Raji (cell line): ENCODE measurements around the gene ZNF598.

Experiments used
- POLR2A ChIP-seq: IDR thresholded peaks from 2 replicates; pipeline ENCODE4 v1.6.1; 2011; ENCODE audit warnings: low read depth, low read length, control low read depth; ENCODE audit not compliant: insufficient read depth

The ZNF598 gene

DNA sequence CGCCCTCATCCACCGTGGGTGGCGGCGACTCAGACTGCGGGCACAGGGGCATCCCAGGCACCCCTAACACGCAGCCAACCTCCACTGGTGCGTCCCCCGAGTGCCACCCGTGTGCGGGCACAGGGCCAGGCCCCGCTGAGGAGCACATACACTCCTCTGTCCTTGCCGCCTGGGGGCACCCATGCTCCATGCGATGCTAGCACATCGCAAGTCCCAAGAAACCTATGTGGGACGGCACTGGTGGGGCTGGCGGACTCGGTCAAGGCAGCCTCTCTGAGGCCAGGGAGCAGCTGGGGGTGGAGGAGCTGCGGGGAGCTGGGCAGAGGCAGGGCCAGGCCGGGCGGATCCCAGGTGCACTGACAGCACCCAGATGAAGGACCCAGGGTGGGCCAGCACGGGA, 4.0 kb downstream of the ZNF598 start:
- TF ChIP-seq POLR2A = no peak

DNA sequence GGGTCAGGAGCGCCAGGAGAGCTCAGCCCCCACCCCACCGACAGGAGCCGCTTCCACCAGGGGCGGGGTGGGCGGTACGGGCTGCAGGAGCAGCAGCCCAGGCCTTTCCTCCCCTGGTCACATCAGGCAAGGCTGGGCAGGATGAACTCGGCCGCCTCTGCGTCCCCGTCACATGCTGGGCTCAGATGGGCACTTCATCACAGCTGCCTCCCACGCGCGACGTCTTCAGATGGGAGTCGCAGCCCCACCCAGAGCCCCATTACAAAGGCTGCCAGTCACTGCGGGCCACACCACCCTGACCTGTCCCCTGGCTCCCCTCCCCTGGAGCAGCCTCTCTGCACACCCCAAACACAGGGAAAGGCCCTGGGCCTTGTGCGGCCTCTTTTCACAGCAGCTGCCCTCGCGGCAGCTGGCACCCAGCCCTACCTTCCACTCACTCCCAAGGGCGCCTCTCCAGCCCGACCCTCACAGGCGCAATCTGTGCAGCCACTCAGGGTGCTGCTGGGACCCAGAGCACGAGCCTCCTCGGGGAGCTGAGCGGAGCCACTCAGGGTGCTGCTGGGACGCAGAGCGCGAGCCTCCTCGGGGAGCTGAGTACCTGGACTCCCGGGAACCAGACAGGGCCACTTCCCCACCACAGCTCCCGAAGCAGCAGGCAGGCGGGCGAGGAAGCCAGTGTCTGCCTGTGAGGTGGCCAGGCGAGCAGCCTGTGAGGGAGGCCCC, 4.7 kb downstream of the ZNF598 start:
- no peak for TF ChIP-seq POLR2A

- 0 out of 2 replicates have a peak, but pooled peaks have one; percentile 19 for TF ChIP-seq POLR2A
Measured at GRCh38 chr16:2003827-2004641, 5.6 kb downstream of the ZNF598 start.

DNA sequence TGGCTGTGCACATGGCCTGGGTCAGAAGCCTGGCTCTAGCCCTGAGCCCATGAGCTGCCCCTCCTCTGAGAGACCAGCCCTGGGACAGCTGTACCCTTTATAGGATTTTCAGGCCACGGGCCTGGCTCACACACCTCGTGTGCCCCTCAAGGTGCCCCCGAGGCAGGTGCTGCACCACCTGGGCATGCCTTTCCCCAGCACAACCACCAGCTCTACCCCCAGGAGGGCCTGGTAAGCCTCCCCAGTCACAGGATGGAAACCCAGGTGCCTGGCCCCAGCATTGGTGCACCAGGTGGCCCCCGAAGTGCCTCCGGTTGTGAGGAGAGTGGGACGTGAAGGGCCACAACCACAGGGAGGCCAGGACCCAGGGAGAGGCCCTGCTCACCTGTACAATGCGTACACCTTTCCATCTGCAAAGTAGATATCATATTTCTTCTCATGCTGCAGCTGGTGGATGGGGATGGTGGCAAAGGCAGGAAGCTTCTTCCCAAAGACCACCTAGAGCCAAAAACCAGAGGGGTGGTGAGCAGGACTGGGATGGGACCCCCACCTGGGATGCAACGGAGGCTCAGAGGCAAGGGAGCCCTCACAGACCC, 6.3 kb downstream of the ZNF598 start:
- TF ChIP-seq POLR2A = no peak

DNA sequence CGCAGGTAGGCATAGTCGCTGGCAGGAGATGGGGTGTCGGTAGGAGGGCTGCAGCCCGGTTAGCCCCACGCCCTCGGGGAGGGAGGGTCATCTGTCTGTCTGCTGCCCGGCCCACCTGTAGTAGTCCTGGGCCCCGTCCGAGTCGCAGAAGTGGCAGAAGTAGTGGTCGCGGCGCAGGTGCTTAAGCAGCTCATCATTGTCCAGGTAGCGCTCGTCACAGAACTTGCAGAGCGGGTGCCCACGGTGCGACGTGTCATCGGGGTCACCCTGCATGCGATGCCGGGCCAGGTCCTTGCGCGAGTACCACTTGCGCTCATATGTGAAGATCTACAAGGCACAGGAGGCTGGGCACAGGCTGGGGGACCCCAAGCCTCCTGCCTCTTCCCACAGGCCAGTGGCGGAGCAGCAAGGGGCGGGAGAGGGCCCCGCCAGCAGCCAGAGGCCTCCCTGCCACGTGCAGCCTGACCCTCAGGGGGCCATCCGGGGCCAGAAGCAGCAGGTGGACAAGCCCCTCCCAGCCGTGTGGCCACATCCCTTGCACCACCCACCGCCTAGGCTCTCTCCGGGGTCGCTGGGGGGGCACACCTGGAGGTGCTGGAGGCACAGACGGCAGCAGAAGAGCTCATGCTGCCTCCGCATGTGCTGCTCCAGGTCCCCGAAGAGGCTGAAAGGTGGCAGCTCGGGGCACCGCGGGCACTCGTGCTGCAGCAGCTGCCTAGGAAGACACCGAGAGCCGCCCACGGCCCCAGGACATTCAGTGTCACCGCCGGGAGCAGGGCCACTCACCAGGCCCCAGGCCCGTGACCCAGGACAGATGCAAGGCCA, 7.0 kb downstream of the ZNF598 start:
- no peak for TF ChIP-seq POLR2A

GRCh38 chr16:2001456-2002355, 7.9 kb downstream of the ZNF598 start:
- no peak for TF ChIP-seq POLR2A

GRCh38 chr16:2001035-2001434, 8.6 kb downstream of the ZNF598 start:
- no peak for TF ChIP-seq POLR2A

GRCh38 chr16:1999866-2000514, 9.6 kb downstream of the ZNF598 start:
- TF ChIP-seq POLR2A = no peak

DNA sequence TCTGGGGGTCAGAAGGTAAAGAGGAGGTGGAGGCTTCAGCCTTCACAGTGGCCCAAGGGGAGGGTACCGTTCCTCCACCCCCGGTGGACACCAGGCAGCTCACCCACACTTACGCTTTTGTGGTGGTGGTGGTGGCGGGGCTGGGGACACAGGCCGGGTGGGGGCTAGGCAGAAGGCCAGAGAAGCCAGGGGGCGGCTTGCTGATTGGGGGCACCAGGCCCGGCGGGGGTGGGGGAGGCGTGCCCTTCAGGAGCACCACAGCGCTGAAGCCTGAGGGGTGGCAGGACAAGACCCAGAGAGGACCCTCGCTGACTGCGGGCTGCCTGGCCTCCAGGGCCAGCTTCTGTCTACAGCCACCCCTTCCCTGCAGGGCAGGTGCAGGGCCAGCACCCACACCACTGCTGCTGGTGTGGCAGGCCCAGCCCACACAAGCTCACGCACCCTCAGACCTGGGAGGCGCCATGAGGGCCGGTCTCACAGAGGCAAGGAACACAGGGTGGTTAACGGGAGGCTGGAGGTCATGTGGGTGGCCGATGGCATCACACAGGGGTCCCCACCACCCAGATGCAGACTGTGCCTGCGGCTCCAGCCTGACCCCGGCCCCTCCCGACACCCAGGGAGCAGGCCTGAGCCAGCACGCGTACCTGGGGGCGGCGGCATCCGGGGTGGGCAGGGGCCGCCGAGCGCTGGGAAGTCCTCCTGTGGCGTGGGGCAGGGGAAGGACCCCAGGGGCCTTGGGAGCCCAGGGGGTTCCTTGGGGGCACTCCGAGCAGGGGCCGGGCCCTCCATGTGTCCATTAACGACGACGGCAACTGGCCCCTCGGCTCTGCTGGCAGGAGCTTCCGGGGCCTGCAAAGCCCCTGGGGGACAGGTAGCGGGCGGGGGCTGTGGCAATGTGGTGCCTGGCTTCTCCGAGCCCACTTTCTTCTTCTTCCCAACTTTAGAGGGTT, 10.5 kb downstream of the ZNF598 start:
- TF ChIP-seq POLR2A = no peak

DNA sequence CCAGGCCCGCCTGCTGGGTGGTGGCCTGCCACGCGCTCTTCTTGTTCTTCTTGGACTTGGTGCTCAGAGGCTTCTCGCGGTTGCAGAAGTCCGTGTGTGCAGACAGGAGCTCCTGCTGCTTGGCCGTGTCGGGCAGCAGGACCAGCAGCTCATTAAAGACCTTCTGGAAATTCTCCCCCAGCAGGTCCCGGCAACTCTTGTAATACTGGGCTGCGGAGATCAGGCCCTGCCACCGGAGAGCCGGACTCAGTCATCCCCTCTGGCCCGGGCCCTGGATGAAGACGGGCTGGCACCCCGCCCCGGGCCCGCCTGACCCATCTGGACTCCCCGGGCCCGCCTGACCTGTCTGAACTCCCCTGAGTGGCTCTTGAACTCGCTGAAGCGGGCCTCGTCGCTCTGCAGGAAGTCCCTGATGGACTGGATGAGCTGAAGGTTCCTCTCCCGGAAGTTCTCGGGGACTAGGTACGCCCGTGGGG, 11.2 kb downstream of the ZNF598 start:
- no peak for TF ChIP-seq POLR2A

DNA sequence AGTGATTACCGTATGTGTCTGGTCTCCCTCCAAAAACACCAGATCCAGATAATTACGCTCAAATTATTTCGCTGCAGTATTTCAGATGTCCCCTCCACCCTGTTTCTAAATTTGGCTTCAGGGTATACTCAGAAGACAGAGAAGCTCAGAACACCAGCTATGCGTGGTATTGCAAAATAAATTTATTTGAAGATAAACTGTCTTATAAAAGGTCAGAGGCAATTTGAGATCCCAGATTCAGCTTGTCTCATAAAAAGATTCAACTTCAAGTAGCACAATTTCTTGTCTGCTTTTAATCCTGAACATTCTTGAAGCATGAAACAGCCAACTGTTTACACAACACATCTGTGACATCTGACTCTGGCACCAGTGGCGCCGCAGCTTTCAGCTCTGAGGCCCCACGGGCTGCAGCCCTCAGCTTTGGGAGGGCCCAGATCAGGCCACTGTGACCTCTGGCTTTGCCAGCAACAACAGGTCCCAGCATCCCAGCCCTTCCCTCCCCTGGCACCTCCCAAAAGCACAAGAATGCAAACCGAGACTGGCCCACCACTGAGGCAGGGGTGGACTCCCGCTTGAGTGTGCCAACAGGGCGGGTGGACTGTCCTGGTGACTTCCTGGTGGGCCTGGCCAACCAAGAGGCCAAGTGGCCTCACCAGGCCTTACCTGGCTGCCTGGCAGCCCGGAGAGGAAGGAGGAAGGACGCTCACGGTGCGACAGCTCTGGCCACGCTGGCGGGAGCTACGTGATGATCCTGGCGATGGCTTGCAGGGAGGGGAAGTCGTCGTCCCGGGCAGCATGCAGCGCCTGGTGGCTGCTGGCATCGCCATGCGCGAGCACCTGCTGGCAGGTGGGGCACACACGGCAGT, 11.9 kb downstream of the ZNF598 start:
- TF ChIP-seq POLR2A = no peak
